Endothelial cell of umbilical vein (primary cell): ENCODE data around the gene TNNI3K. TPM values are rescaled to one million over a fixed set of nuclear protein-coding genes. Genes with fewer than 3 reads are reported as not detected.

Source experiments
- BruUV-seq: library from RNA; stranded (reverse); fragments of 400-500 nt; replicated peaks from 2 replicates; lab custom pipeline; 2021; lab: Mats Ljungman, UMichigan
- CTCF ChIA-PET: fragments of 300-600, 350-600 bp; sonication (Branson Sonifier 250); formaldehyde crosslinking; loops from one replicate; lab custom pipeline; 2021; ENCODE audit warnings: antibody characterized with exemption, inconsistent platforms; lab: Charles Lee
- POLR2A ChIA-PET: fragments of 300-600, 350-600 bp; sonication (Branson Sonifier 250); formaldehyde crosslinking; loops from one replicate; lab custom pipeline; 2021; ENCODE audit warnings: antibody characterized with exemption, inconsistent platforms; lab: Charles Lee
- DNase-seq: peaks from one replicate; pipeline ENCODE4 v3.0.0-alpha.2; 2011; ENCODE audit warnings: low read depth, low spot score
- FAIRE-seq: peaks from 2 replicates; lab custom pipeline; 2011; peaks lifted over from hg19 to GRCh38; lab: Jason Lieb, UNC
- H2AFZ ChIP-seq: 2 replicates; pipeline ENCODE4 v1.6.0; 2012; ENCODE audit warnings: low read depth, low read length, control low read depth, inconsistent platforms
- H3K27ac ChIP-seq: 2 replicates; pipeline ENCODE4 v1.5.1; 2011; ENCODE audit warnings: low read depth, mild to moderate bottlenecking, control low read depth, low read length, moderate library complexity; ENCODE audit not compliant: insufficient read depth
- H3K27me3 ChIP-seq, 2 experiments: 2 replicates each; pipeline versions ENCODE4 v1.6.0 to v1.6.1; 2011; ENCODE audit warnings: low read length in 2 of 2, mixed read lengths in 1 of 2; ENCODE audit not compliant: control insufficient read depth in 2 of 2, insufficient read depth in 2 of 2
- H3K36me3 ChIP-seq, 2 experiments: 2 replicates in 1 of 2; 3 replicates in 1 of 2; pipeline ENCODE4 v1.5.1; 2011; ENCODE audit warnings: low read length in 2 of 2, mild to moderate bottlenecking in 1 of 2, moderate library complexity in 1 of 2; ENCODE audit not compliant: control insufficient read depth in 2 of 2, insufficient read depth in 2 of 2; ENCODE audit errors: extremely low read depth in 1 of 2
- H3K4me1 ChIP-seq: 3 replicates; pipeline ENCODE4 v1.5.1; 2011; ENCODE audit warnings: mild to moderate bottlenecking, low read length; ENCODE audit not compliant: control insufficient read depth, insufficient read depth; ENCODE audit errors: extremely low read depth
- H3K4me2 ChIP-seq: 2 replicates; pipeline ENCODE4 v1.6.1; 2011; ENCODE audit warnings: low read length, control low read depth, mixed read lengths; ENCODE audit not compliant: insufficient read depth
- H3K4me3 ChIP-seq, 3 experiments: fragments of 200-600 bp in 1 of 3; sonication (generic), shearing (Covaris generic) in 1 of 3; replicated peaks in 1 of 3; 2 replicates each; pipeline ENCODE4 v1.5.1; 2011 to 2016; ENCODE audit warnings: control low read depth in 3 of 3, low read length in 3 of 3, mild to moderate bottlenecking in 2 of 3, inconsistent platforms in 1 of 3, low read depth in 1 of 3, moderate library complexity in 1 of 3; ENCODE audit not compliant: insufficient read depth in 1 of 3
- H3K79me2 ChIP-seq: 2 replicates; pipeline ENCODE4 v1.6.0; 2012; ENCODE audit warnings: low read length, inconsistent platforms; ENCODE audit not compliant: control insufficient read depth, insufficient read depth
- H3K9ac ChIP-seq: replicated peaks from 2 replicates; pipeline ENCODE3; 2011; ENCODE audit warnings: low read length, control low read depth; ENCODE audit not compliant: insufficient read depth; ENCODE audit errors: extremely low read depth
- H3K9me1 ChIP-seq: replicated peaks from 3 replicates; pipeline ENCODE4 v1.6.0; 2011; ENCODE audit warnings: mild to moderate bottlenecking, low read length; ENCODE audit not compliant: control insufficient read depth, insufficient read depth; ENCODE audit errors: extremely low read depth
- H3K9me3 ChIP-seq: replicated peaks from 2 replicates; pipeline ENCODE4 v1.5.1; 2012; ENCODE audit warnings: low read length, inconsistent platforms; ENCODE audit not compliant: control insufficient read depth, insufficient read depth
- H4K20me1 ChIP-seq: replicated peaks from 2 replicates; pipeline ENCODE3; 2011; ENCODE audit warnings: mild to moderate bottlenecking, low read length; ENCODE audit not compliant: control insufficient read depth, insufficient read depth; ENCODE audit errors: extremely low read depth
- CTCF ChIP-seq, 2 donors: IDR thresholded peaks; 1 replicate in 1 of 2; 2 replicates in 1 of 2; pipeline ENCODE4 v1.5.1; 2011; ENCODE audit warnings: low read length in 2 of 2, mild to moderate bottlenecking in 2 of 2, moderate library complexity in 2 of 2, control low read depth in 1 of 2, inconsistent platforms in 1 of 2, low read depth in 1 of 2; ENCODE audit not compliant: insufficient read depth in 1 of 2; ENCODE audit errors: extremely low read depth in 1 of 2
- EZH2 ChIP-seq: IDR thresholded peaks from 2 replicates; pipeline ENCODE4 v1.6.1; 2012; ENCODE audit warnings: borderline replicate concordance, low read depth, mild to moderate bottlenecking, moderate library complexity, low read length, inconsistent platforms; ENCODE audit not compliant: severe bottlenecking
- FOS ChIP-seq: IDR thresholded peaks from 2 replicates; pipeline ENCODE4 v1.6.1; 2011; ENCODE audit warnings: mild to moderate bottlenecking, low read length, moderate library complexity, borderline replicate concordance; ENCODE audit not compliant: insufficient read depth
- GATA2 ChIP-seq: IDR thresholded peaks from 2 replicates; pipeline ENCODE4 v1.7.0; 2011; ENCODE audit warnings: low read depth, mild to moderate bottlenecking, moderate library complexity, mixed read lengths, low read length; ENCODE audit not compliant: insufficient read length, insufficient read depth
- JUN ChIP-seq: IDR thresholded peaks from 2 replicates; pipeline ENCODE4 v1.6.1; 2011; ENCODE audit warnings: borderline replicate concordance, low read depth; ENCODE audit not compliant: insufficient read length, insufficient read depth
- MAX ChIP-seq: IDR thresholded peaks from 2 replicates; pipeline ENCODE4 v1.6.1; 2011; ENCODE audit not compliant: insufficient read depth, insufficient read length
- MYC ChIP-seq: IDR thresholded peaks from one replicate; pipeline ENCODE4 v1.6.1; 2011; ENCODE audit warnings: mild to moderate bottlenecking, low read depth, low read length
- POLR2A ChIP-seq: IDR thresholded peaks from 2 replicates; pipeline ENCODE4 v1.6.1; 2012; ENCODE audit warnings: low read depth, mild to moderate bottlenecking, control low read depth, low read length
- POLR2AphosphoS5 ChIP-seq: IDR thresholded peaks from 2 replicates; pipeline ENCODE4 v1.6.1; 2012; ENCODE audit warnings: low read depth, mild to moderate bottlenecking, control low read depth, low read length, moderate library complexity; ENCODE audit not compliant: insufficient read depth
- dilution Hi-C: fragments of 300-500 bp; cut with MboI; formaldehyde crosslinking; loops from one replicate; pipeline ENCODE4 v1.15.0; 2019; ENCODE audit warnings: low sequenced_read_pairs; ENCODE audit not compliant: extremely low pct_ligation_motif_present
- intact Hi-C: fragments of 100-400 bp; cut with micrococcal nuclease; formaldehyde crosslinking; loops from one replicate; pipeline ENCODE4 v1.10.0; 2022
- polyA plus RNA-seq, 4 experiments: library from polyadenylated mRNA; depleted of rRNA in 3 of 4; stranded (reverse) in 3 of 4; unstranded in 1 of 4; fragments of >200 nt; gene quantifications; 2 replicates each; pipeline versions ENCODE4 v1.2.1 to v1.2.3, GENCODE V29; 2011 to 2012; ENCODE audit warnings: missing spikeins in 1 of 4
- total RNA-seq: library from RNA; stranded (reverse); gene quantifications from 2 replicates; pipeline ENCODE4 v1.2.3, GENCODE V29; 2021

The TNNI3K gene
- total and polyA plus RNA-seq, 2 donors (not counting 3 experiments of a cell fraction or from before 2014, with no cell fraction given), result 0.69 TPM; not detected in 1

GRCh38 chr1:74223453-74223852 lies 11.7 kb upstream of the TNNI3K start:
- POLR2A ChIA-PET, result no interaction called here
- no peak overlapping the region for H3K9ac ChIP-seq

More at GRCh38 chr1:74223453-74223852, 11.7 kb upstream of the TNNI3K start:
- BruUV-seq, result no TSS peak
- Histone ChIP-seq H3K9me1 (no peaks in the 10 kb centered on the region), H3K27ac (no peak overlapping the region), H4K20me1 (no peaks in the 10 kb centered on the region), H3K36me3 (no peaks in the 10 kb centered on the region), H3K79me2 (no peaks in the 10 kb centered on the region), H3K27me3 (no peaks in the 10 kb centered on the region), H3K4me1 (no peaks in the 10 kb centered on the region), H3K9me3 (no peaks in the 10 kb centered on the region), H3K4me2 (no peak overlapping the region), H2AFZ (no peak overlapping the region), H3K4me3 (no peak overlapping the region)
- CTCF ChIA-PET, result no interaction called here
- intact Hi-C loops, result no loop called here
- dilution Hi-C loops, result no loop called here
- TF ChIP-seq JUN, result no peak
- no peak for TF ChIP-seq MYC
- no peak for TF ChIP-seq FOS
- TF ChIP-seq MAX, result no peak
- TF ChIP-seq CTCF (IDR thresholded peaks at IDR 0.05; ENCODE audit: extremely low read depth in 1 of 2, insufficient read depth in 1 of 2, low read depth in 1 of 2, low read length in 2 of 2), result no peak
- TF ChIP-seq GATA2, result no peak
- TF ChIP-seq EZH2, result no peak
- TF ChIP-seq POLR2A, result no peak
- TF ChIP-seq POLR2AphosphoS5, result no peak
- DNase-seq (no peak), FAIRE-seq (no peak)
